GM18861 (cell line): ENCODE data around the gene SDCCAG8.
A peak's percentile ranks its signal among the peaks of the same experiment; 100 is the strongest.

Source experiments
- ATAC-seq: cut with Tn5 transposase; IDR thresholded peaks from one replicate; pipeline ENCODE4 v1.9.1; 2021; ENCODE audit not compliant: unreplicated experiment

The SDCCAG8 gene

DNA sequence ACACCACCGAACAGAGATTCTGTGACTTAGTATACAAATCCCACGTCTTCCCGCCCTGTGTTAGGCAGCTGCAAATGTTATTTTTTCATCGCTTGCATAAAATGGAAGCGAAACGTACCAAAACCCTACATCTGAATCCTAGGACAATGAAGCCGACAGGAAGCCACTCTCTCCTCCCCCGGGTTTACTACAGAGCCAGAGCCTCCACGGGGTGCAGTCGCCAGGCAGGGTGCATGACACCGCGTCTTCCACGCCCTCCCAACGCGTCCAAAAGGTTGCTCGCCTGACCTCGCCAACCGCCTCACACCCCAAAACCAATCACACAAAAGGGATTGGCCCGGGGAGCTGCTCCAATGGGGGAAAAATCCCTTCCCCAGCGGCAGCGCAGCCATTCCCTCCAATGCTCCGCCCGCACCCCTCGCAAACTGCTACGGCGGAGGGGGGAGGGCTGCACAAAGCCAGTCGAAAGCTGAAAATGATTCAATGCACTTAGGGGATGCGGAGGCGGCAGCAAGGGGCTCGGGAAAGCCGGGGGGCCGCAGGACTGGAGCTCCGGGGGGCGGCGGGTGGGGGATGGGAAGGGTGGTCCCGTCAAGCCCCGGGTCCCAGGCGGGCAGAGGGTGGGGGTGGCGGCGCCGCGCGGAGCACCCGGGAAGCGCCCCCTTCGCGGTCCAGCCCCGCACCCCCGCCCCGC lies 1.5 kb upstream of the SDCCAG8 start:
- no peak for ATAC-seq

DNA sequence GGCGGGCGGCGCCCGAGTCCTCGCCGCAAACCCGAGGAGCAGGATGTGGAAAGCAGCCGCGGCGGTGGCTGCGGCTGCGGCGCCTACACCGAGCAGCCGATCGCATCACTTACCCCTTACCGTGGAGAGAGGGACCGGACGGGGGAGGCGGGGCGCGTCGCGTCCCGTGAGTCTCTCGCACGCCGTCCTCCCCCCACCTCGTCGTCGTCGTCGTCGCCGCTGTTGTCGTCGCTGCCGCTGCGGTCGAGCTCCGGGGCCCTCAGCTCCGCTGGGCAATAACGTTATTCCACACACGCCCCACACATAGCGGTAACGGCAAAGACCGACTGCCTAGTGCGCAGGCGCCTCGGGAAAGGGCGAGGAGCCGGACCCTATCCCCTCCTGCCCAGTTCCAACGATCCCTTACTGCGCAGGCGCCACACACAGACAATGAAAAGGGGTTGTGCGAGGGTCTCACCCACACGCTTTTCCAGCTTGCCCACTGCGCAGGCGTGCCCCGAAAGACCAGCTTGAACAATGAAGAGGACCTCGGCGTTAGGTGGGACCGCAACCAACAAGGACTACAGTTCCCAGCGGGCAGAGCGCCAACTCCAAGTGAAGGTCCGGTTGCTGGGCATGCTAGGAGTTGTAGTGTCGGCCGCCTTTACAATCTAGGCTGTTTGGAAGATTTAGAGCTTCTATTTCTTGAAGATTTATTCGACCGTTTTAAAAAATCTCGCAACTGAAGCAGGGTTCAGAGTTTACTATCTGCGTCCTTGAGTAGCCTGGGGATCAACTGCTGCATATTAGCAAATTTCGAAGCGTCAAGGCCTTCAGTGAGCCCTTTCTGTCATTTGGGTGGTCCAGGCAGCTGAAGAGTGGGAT lies 682 bp upstream of the SDCCAG8 start, which contains the start of gene CEP170:
TSS of gene CEP170 (minus strand) at position 355 of the 864 bp plus-strand sequence. CDS start 30,001 bp downstream, outside the sequence.
- peak; percentile 35 for ATAC-seq

DNA sequence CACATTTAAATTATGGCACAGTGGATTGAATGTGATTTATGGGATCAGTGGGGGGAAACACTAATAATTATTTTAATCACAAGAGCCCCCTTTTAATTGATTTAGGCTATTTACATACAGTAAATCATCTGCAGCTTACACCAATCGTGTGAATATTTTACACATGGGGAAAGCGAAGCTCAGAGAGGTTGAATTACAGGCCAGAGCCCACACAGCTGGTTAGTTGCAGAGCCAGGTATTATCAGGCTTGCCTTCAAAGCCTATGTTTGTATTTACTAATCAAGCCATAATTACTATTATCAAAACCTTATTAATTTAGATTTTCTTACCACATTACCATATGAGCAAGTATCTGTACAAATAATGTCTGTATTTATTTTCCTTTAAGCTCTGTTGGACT lies 749 bp downstream of the SDCCAG8 start:
- ATAC-seq: no peak

DNA sequence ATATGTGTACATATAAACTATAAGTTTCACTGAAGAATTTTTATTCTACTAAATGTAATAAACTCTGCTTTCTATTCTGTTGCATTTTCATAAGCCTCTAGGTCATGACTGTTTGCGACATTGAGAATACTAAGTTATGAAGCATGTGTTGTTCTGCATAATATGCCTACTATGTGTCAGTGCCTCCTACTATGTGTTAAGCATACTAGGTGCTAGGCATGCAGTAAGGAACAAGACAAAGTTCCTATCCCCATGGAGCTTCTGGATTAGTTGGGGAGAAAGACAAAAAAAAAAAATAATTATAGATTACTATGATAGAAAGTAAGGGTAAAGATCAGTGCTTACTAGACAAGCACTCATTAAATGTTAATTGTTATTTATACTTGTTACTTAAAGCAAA lies 1.3 kb downstream of the SDCCAG8 start:
- ATAC-seq: no peak

DNA sequence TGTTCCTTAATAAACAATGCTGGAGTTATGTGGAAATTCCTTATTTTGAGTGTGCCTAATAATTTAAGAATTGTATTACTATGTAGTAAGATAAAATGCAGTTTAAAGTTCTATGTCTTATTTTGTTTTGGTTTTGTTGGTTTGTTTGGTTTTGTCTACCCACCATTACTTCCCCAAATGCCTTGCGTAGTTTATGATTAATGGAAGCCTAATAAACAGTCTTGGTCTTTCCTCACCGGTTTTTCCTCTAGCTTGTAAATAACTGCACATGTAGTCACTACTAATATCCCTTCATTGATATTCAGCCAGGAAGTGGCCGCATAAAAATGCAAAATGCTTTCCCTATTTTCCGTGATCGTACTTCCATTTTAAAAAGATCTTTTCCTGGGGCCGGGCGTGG lies 2.9 kb downstream of the SDCCAG8 start:
- ATAC-seq: no peak

DNA sequence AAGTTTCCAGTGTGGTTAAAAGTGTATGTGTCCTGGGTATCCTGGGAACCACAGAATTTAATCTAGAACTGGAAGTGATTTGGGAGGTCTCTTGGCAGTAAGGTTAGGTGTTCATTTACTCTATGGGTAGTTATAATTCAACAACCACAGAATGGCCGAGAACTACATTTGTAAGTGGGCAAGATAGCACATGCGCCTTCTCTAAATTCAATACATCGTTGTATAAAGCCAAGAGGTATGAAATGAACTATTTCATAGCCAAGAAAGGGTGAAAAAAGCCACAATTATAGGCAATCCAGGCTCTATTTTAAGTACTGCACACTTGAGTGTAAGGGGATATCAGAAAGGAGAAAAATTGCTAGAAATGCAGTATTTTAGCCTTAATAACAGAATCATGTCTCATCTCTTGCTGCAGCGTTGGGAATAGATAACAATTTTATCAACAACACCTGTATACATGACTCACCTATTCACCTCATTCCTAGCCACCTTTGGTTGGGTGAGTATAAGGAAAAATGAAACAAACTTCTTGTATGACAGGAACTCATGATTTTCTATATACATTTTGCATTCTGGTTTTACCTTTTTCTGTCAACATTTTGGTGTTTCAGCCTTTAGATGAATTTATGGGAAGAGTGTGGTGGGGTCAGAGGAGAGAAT lies 4.5 kb downstream of the SDCCAG8 start:
- ATAC-seq: no peak

DNA sequence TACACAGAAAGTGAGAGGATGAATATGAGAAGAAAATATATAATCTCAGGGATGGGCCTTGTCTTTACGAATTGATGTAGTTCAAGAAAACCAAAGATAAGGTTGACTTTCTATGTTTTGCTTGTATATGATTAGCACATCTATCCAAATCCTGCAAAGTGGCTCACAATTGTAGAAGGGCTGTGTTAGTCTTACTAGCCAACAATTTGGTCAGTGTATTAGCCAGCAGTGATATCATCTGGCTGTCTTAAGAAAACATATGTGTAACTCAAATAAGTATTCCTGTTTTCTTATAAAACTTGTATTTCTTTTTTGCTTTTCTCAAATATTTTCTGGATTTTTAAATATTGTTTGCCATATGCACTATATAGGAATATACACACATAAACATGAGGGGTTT lies 5.5 kb downstream of the SDCCAG8 start:
- no peak for ATAC-seq

DNA sequence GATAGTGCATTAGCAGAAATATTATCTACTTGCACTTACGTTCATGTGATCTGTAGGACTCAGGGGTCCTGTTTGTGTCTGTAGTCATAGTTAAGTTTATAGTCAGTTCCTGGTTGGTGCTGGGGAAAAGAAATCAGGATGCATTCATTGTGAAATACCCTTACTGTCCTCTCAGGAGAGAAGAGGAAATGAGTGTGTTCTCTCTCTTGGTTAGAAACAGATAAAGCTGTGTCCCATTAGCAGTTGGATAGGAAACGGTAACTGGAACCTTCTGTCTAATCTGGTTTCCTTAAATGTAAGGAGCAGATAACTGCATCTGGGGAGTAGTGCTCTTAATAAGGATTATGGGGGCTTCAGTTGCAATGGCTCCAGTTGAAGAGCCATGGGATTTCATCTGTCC lies 8.9 kb downstream of the SDCCAG8 start:
- ATAC-seq: no peak

DNA sequence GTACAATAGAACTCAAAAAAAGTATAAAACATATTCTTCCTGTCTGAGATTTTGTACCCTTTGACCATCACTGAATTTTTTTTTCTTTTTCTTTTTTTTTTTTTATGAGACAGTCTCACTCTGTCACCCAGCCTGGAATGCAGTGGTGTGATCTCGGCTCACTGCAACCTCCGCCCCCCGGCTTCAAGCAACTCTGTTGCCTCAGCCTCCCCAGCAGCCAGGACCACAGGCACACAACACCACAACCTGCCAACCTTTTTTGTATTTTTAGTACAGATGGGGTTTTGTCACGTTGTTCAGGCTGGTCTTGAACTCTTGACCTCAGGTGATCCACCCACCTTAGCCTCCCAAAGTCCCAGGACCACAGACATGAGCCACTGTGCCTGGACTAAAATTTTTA lies 10.4 kb downstream of the SDCCAG8 start:
- no peak for ATAC-seq

DNA sequence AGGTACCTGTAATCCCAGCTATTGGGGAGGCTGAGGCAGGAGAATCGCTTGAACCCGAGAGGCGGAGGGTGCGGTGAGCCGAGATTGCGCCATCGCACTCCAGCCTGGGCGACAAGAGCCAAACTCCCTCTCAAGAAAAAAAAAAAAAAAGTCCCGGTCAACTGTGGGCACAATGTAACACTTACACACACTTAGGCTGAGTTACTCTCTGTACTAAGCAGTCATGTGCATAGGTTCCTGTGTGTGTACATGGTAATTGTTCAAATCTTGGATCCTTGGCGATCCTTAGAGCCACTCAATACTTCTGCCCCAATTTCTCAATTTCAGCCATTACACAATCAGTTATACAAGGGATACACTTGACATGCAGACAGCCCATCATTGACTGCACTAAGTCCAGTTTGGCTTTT lies 11.6 kb downstream of the SDCCAG8 start:
- ATAC-seq: no peak

DNA sequence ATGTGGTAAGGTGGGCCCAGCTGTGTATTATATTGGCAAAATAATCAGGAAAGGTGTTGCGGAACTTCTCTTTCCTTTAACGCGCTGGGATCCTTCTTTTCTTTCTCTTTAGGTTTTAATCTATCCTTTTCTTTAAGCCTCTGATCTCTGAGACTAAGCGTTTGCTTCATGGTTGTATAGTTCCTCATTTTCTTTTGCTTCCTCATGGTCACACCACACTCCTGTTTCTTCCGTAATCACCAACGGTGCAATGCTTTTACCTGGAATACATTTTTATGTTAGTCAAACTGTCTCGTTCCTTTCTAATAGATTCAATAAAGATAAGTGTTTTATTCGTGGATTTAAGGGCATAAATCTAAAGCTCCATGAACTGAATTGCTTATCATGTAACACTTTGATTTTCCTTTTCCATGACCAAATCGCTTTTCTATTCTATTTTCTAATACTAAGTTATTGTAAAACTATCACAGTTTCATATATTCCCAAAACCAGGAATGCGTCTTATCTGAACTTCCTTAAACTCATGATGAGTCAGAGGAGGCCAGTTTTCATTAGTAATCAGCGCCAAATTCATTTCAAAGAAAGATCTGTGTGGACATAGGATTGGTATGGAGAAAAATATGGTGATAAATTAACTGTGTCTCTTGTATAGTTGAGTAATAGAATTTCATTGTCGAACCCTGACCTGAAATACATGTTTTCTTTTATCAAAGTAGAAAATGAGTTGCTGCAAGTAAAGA lies 12.2 kb downstream of the SDCCAG8 start:
- ATAC-seq: no peak

DNA sequence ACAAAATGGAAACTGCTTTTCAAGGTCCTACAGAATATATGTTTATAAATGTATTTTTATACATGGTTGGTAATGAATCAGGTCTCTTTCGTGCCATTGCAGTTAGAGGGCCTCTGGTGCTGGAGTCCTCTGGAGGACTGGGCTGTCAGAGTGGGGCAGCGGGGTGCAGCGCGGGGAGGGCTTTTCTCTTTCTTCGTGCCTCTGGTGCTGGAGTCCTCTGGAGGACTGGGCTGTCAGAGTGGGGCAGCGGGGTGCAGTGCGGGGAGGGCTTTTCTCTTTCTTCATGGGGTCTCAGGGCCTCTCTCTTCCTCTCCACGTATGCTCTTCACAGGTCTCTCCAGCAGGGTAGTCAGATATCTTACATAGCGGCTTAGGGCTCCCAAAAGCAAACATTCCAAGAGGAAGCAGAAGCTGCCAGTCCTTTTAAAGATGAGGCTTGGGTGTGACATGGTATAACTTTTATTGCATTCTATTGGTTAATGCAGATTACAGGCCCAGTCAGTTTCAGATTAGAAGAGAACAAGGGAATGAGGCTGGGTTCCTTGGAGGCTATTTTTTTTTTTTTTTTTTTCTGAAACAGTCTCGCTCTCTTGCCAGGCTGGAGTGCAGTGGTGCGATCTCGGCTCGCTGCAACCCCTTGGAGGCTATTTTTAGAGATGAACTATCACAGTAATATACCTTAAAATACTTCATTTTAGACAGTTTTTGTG lies 13.1 kb downstream of the SDCCAG8 start:
- no peak for ATAC-seq

DNA sequence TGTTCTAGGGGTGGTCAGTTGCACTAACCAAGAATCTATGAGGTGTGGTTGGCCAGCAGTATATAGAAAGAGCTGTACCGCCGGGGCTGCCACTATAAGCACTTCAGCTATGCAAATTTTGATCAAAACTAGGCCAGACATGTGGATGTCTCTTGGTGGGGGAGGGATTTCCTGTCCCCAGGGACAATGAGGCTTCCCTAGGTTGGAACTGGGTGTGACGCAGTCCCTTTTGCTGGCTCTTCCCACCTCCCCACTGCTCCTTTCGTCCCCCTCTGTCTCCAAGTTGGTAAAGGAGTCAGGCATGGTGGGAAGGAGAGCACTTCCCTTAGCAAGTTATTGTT lies 13.6 kb downstream of the SDCCAG8 start:
- peak; percentile 52 for ATAC-seq

DNA sequence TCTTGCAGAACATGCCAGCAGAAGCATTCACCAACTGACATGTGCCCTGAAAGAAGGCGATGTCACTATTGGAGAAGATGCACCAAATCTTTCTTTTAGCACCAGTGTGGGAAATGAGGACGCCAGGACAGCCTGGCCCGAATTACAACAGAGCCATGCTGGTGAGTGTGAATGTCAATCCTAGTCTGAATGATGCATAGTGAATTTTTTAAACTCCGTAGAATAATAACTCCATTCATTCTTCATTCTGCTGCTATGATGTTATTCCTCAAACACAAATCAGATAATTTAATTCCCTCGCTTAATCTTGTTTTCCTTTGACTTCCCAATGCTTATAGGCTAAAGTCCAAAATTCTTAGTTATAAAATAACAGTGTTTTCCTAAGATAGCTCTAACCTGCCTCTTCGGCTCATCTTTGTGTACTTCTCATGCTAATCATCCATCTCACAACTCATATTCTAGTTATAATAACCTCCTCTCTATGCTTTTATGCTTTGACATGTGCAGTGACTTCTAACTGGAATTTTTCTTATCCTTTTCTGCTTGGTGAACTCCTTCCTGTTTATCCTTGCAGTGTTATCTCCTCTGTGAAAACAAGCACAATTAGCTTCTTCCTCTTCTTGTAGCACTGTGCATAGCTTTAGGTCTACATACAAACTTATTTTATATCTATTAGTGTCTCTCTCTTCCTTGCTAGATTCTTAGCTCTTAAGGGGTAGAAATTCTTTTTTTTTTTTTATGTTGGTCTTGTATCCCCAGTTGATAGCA lies 14.4 kb downstream of the SDCCAG8 start:
- no peak for ATAC-seq

DNA sequence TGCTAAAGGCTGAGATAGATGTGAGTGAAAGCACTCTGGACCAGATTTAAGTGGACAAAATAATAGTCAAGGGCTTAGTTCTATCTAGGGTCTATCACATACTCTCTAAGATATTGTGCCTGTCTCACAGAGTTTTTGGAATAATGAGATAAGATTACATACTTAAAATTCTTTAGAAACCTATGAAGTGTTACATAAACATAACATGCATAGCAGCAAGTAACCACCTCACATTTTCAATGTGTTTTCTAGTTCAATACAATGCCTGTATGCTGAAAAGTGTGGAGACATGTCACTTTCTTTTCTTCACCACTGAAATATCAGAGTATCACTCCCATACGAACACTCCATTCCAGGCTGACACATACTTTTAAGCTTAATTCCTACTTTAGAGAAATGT lies 16.2 kb downstream of the SDCCAG8 start:
- no peak for ATAC-seq

DNA sequence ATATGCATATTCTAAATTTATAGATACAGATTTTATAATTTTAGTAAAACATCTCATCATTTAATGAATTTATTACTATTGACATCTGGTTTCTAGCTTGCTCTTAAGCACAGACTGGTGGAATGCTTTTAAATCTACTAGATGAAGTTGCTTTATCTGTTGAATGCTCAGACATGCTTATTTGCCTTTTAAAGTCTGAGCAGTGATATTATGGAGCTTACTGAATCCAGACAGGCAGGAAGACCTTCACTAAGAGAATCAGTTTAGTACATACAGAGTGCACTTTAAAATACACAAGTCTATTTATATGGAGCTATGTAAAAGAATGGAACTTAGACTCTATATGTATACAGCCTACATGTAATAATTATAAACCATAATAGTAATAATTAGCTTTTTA lies 16.6 kb downstream of the SDCCAG8 start:
- no peak for ATAC-seq

DNA sequence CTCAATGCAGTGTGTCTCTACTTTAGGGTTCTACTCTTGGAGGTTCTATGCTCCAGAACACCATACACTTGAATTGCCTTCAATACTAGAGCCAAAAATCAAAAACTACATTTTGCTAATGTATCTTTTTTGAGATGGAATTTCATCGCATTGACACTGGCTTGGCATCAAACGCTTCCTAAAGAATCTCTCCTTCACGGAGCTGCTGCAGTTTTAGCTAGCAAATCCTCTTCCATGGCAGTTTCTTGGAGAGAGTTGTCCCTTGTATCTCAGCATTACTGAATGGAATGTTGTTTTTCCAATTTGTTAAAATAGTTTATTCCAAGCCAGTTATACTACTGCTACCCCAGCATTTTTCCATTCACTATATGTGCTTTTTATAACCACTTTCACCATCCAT lies 17.7 kb downstream of the SDCCAG8 start:
- no peak for ATAC-seq

DNA sequence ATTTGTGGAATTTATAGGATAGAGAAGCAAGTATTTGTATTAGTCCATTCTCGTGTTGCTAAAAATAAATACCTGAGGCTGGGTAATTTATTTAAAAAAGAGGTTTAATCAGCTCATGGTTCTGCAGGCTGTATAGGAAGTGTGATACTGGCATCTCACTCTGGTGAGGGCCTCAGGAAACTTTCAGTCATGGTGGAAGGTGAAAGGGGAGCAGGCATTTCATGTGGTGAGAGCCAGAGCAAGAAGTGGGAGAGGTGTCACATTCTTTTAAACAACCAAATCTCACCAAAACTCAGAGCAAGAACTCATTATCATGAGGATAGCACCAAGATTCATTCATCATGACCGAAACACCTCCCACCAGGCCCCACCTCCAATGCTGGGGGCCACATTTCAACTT lies 18.1 kb downstream of the SDCCAG8 start:
- ATAC-seq: no peak

DNA sequence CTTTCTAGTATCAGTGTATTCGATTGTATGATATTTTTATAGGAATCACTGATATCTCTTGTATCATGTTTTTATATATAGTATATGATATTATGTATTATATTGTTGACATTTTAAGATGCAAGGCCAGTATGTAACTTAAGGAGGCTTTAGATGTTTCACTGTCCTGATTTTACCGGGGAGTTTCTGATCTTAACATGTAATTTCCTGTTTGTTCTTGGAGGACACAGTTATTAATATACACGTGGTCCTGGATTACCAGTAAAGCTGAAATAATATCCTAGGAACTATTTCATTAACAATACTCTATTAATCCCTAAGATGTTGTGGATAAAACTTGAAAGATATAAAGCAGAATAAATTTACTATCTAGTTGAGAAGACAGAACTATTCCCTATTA lies 19.5 kb downstream of the SDCCAG8 start:
- ATAC-seq: no peak

DNA sequence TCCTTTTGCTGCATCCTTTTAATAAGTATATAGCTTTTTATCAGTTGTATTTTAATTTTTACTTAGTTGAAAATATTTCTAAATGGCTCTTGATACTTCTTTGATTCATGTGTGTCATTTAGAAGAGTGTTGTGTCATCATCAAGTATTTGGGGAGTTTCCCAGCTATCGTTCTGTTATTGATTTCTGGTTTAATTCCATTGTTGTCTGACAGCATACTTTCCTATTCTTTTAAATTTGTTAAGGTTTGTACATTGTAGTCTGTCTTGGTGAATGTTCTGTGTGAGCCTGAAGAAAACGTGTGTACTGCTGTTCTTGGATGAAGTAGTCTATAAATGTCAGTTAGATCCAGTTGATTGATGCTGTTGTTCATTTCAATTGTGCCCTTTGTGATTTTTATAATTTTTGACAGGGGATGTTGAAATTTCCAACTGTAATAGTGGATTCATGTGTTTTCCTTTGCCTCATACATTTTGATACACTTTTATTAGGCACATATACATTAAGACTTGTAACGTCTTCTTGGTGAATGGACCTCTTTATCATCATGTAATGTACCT lies 24.8 kb downstream of the SDCCAG8 start:
- no peak for ATAC-seq
